RCC 7860 (cell line): ENCODE measurements around the gene UNC119B.
"Not testable (repeated sequence)": the region's sequence is repeated elsewhere in the genome, so short reads cannot be mapped to it uniquely, and the experiment has no call there.

ENCODE experiments used
- DNase-seq: peaks from one replicate; pipeline ENCODE4 v3.0.0-alpha.2; 2015; ENCODE audit warnings: low spot score
- FAIRE-seq: peaks from 2 replicates; lab custom pipeline; 2012; peaks lifted over from hg19 to GRCh38; lab: Jason Lieb, UNC

Gene UNC119B

GRCh38 chr12:120718055-120718454, 7.8 kb downstream of the UNC119B start:
- FAIRE-seq (no peak), DNase-seq (no peak)

DNA sequence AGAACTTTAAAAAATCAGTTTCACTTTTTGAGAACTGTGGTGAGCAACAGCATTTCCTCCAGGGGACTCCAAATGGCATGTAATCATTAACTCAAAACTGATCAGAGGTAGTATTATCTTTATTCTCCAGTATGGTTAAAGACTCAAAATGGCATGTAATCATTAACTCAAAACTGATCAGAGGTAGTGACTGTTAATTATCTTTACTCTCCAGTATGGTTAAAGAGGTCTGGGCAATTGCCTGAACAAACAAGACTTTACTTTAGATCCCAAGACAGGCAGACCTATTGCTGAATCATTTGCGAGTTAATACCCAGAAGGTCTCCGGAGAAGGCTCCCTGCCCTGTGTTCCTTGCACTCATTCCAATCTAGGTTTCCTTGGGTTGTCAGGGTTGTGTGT, 8.8 kb downstream of the UNC119B start:
- FAIRE-seq (peak; percentile 43), DNase-seq (peak; percentile 14)

GRCh38 chr12:120719496-120720233, 9.4 kb downstream of the UNC119B start:
- FAIRE-seq (no peak), DNase-seq (no peak)

GRCh38 chr12:120720234-120720986, 10.2 kb downstream of the UNC119B start:
- no peak for FAIRE-seq
- no peak for DNase-seq

DNA sequence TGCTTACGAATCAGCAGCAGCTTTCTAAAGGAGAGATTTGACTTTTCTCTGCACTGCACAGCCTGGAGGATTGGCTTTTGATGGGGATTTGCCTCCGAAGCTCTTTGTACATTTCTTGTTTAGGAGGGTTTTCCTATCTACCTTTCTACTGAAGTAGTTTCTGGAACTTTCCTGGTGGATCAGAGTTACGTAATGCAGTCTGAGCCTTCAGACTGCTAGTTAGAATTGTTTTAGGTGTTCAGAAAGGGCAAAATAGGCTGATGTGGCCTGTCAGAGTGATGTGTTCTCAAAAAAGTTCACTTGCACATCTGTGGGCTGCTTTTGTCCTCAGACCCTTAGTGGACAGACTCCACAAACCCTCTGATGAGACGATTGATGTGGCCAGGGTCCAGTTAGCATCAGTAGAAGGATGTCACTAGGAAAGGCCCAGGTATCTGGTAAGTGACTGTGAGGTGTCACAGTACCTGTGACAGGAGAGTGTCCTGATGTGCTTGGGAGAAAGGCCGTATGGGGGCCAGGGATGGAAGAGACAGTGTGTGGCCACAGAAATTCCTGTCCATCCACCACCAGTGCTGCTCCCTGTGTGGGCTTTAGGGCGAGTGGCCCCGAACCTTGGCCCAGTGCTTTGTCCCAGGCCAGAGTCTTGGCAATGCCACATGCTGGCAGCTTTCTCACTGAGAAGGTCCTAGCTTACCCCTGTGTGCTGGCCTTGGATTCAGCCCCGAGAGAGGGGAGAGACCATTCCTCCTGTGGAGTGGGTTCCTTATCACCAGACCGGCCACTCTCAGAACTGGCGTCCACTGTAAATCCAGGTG, 10.9 kb downstream of the UNC119B start:
- DNase-seq (no peak), FAIRE-seq (no peak)

- FAIRE-seq (no peak), DNase-seq (no peak)
Measured at GRCh38 chr12:120721866-120722265, 11.6 kb downstream of the UNC119B start.

- FAIRE-seq (no peak), DNase-seq (no peak)
Measured at GRCh38 chr12:120722784-120723183, 12.5 kb downstream of the UNC119B start.

- FAIRE-seq: no peak
- no peak for DNase-seq
Measured at GRCh38 chr12:120724720-120725119, 14.5 kb downstream of the UNC119B start.

GRCh38 chr12:120725151-120725658, 14.9 kb downstream of the UNC119B start:
- FAIRE-seq (no peak), DNase-seq (no peak)

- FAIRE-seq (no peak), DNase-seq (peak; percentile 63)
Measured at GRCh38 chr12:120725659-120726509, 15.6 kb downstream of the UNC119B start, which contains the start of gene ACADS. Gene ACADS (plus strand): TSS chr12:120725826. CDS start chr12:120725886, 60 bp downstream.

- FAIRE-seq (no peak), DNase-seq (no peak)
Measured at GRCh38 chr12:120726510-120726793, 16.2 kb downstream of the UNC119B start.

DNA sequence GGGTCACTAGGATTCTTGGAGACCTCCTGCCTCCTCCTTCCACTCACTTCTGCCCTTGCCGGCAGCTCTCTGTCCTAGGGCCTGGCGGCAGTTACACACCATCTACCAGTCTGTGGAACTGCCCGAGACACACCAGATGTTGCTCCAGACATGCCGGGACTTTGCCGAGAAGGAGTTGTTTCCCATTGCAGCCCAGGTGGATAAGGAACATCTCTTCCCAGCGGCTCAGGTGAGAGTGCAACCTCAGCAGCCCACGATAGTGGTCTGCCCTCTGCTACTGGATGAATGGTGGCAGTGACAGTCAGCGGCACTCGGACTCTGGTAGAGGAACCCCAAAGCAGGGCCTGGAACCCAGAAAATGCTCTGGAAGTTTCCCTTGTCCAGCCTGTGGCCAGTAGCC, 16.7 kb downstream of the UNC119B start:
- FAIRE-seq: no peak
- DNase-seq: no peak

GRCh38 chr12:120732198-120732597, 21.9 kb downstream of the UNC119B start:
- not testable (repeated sequence) for FAIRE-seq, DNase-seq

GRCh38 chr12:120733574-120733973, 23.3 kb downstream of the UNC119B start:
- DNase-seq (no peak), FAIRE-seq (no peak)

- FAIRE-seq (no peak), DNase-seq (no peak)
Measured at GRCh38 chr12:120734210-120734609, 24.0 kb downstream of the UNC119B start.

GRCh38 chr12:120735181-120735580, 24.9 kb downstream of the UNC119B start:
- FAIRE-seq (no peak), DNase-seq (no peak)

DNA sequence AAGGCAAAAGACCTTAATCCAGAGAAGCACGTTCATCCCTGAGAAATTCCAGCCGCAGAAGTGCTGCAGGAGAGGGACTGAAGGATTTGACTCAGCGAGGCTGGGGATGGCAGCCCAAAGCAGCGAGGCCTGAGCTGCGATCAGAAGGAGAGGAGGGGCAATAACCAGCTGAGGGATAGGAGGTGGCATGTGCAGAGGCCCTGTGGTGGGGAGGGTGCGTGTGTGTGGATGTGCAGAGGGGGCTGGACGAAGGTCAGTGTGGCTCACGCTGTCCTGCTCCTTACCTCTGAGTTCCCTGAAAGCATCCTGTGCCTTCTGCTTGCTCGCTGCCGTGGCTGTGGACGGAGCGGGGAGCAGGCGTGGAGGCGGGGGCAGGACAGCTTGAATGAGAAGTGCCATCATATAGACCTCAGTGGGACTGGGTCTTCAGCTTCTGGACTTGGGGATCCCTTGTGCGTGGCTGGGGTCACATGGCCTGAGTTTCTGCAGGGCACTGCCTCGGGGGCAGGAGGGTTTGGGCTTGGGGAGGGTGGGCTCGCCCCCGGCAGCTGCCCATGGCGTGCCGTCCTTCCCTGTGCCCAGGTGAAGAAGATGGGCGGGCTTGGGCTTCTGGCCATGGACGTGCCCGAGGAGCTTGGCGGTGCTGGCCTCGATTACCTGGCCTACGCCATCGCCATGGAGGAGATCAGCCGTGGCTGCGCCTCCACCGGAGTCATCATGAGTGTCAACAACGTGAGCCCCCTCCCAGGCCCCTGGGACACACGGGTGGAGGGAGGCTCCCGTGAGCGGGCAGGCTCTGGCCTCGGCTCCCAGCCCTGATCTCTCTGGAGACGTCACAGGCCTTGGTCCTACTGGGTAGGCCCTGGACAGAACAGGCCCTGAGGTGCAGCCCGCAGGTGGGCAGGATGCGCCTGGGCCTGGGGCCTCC, 26.4 kb downstream of the UNC119B start:
- DNase-seq: no peak
- no peak for FAIRE-seq

DNA sequence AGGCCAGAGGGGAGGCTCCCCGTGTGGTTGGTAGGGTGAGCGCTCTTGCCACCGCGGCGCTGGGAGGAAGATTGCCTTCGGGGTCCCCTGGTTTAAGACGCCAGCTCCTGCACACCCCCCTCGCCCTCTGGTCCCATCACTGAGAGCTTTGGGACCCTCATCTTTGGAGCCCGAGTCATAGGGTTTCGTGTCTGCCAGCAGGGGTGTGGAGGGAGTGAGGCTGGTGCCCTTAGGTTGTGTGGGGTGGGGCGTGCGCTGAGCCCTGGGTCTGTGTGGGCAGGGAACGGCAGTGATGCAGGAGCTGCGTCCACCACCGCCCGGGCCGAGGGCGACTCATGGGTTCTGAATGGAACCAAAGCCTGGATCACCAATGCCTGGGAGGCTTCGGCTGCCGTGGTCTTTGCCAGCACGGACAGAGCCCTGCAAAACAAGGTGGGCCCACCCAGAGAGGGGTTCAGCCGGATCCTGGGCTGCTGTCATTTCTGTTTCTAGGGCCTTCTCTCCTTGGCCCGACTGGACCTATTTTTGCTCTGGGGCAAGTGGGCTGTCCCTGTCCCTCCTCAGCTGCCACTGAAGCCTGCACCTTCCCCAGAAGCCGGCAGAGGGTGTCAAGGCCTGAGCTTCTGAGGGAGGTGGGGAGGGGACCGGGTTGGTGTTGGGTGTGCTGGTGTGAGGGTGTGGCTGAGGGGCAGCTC, 27.4 kb downstream of the UNC119B start:
- FAIRE-seq (no peak), DNase-seq (no peak)
